WTC11 (cell line): ENCODE measurements around the gene ZNF740.

Experiments used
- ELF4 ChIP-seq: sonication (generic); formaldehyde crosslinking; IDR thresholded peaks from 2 replicates; pipeline ENCODE4 v1.8.1; 2022; ENCODE audit warnings: low read depth, mild to moderate bottlenecking, moderate library complexity, missing genetic modification reagents
- NFYB ChIP-seq: sonication (generic); formaldehyde crosslinking; conservative IDR thresholded peaks from 2 replicates; pipeline ENCODE4 v1.8.0; 2022; ENCODE audit warnings: low read depth, missing genetic modification reagents
- SP1 ChIP-seq: sonication (generic); formaldehyde crosslinking; conservative IDR thresholded peaks from 2 replicates; pipeline ENCODE4 v1.8.1; 2022; ENCODE audit warnings: missing genetic modification reagents
- ZBTB21 ChIP-seq: sonication (generic); formaldehyde crosslinking; IDR thresholded peaks from 2 replicates; pipeline ENCODE4 v1.8.1; 2023; ENCODE audit warnings: mild to moderate bottlenecking, missing genetic modification reagents, borderline replicate concordance
- TF ChIP-seq, protein P1 (sequence below): sonication (generic); formaldehyde crosslinking; IDR thresholded peaks from 2 replicates; pipeline ENCODE4 v1.8.1; 2022; ENCODE audit warnings: low read depth, mild to moderate bottlenecking, moderate library complexity, missing genetic modification reagents, borderline replicate concordance
- TF ChIP-seq, protein P2 (sequence below): sonication (generic); formaldehyde crosslinking; IDR thresholded peaks from 2 replicates; pipeline ENCODE4 v1.8.0; 2023; ENCODE audit warnings: missing genetic modification reagents

DNA sequence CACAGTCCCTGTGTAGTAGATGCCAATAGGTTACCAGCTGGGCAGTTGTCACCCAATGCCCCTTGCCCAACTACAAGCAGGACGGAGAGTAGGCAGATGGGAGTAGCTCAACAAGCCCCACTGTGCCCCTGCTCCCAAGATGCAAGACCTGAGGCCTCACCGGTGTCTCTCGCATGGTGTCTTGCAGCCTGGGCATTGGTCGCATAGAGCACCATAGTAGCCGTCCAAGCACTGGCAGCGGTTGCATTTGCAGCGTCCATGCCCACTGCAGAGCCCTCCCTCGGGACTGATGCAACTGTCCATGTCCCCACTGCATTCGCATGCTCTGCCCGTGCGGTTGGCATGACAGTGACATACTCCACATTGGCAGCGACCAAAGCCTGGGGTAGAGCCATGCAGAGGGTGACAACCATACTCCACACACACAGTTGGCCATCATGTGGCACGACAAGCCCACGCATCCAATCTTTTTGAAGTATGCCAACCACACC is 12.1 kb downstream of the ZNF740 start:
- TF ChIP-seq ZBTB21 (CRISPR knock-in tag) (no peak), SP1 (CRISPR knock-in tag) (no peak), NFYB (no peak), ELF4 (CRISPR knock-in tag) (no peak)
- TF ChIP-seq, protein P1, sequence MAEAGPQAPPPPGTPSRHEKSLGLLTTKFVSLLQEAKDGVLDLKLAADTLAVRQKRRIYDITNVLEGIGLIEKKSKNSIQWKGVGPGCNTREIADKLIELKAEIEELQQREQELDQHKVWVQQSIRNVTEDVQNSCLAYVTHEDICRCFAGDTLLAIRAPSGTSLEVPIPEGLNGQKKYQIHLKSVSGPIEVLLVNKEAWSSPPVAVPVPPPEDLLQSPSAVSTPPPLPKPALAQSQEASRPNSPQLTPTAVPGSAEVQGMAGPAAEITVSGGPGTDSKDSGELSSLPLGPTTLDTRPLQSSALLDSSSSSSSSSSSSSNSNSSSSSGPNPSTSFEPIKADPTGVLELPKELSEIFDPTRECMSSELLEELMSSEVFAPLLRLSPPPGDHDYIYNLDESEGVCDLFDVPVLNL (CRISPR knock-in tag): no peak
- TF ChIP-seq, protein P2, sequence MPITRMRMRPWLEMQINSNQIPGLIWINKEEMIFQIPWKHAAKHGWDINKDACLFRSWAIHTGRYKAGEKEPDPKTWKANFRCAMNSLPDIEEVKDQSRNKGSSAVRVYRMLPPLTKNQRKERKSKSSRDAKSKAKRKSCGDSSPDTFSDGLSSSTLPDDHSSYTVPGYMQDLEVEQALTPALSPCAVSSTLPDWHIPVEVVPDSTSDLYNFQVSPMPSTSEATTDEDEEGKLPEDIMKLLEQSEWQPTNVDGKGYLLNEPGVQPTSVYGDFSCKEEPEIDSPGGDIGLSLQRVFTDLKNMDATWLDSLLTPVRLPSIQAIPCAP (CRISPR knock-in tag): no peak
